K562 (cell line): ENCODE results near the gene C14orf39. TPM values are rescaled to one million over a fixed set of nuclear protein-coding genes. Genes with fewer than 3 reads are reported as not detected.

Source experiments
- ATAC-seq: fragments of 200-7000 bp; cut with Tn5 transposase; 3 replicates; pipeline ENCODE4 v1.9.1; 2020; ENCODE audit warnings: moderate library complexity
- BruUV-seq: library from RNA; stranded (reverse); fragments of 400-500 nt; replicated peaks from 2 replicates; lab custom pipeline; 2021; lab: Mats Ljungman, UMichigan
- CTCF ChIA-PET: fragments of 300-600 bp; formaldehyde crosslinking; extraction: SDS; loops from one replicate; lab custom pipeline; 2021; ENCODE audit warnings: low intra/inter-chr PET ratio; lab: Yijun Ruan, JAX
- POLR2A ChIA-PET: fragments of 300-600, 350-650 bp; sonication (Branson Sonifier 250); formaldehyde crosslinking; extraction: SDS; loops from one replicate; lab custom pipeline; 2021; ENCODE audit warnings: antibody characterized with exemption, inconsistent platforms; lab: Yijun Ruan, JAX
- DNase-seq, 4 experiments: peaks; one replicate each; pipeline versions ENCODE4 v3.0.0 to v3.0.0-alpha.2; 2011 to 2018; ENCODE audit warnings: low spot score in 3 of 4, mixed read lengths in 3 of 4; ENCODE audit errors: extremely low read depth in 1 of 4
- FAIRE-seq: peaks from 2 replicates; lab custom pipeline; 2011; peaks lifted over from hg19 to GRCh38; lab: Jason Lieb, UNC
- H2AFZ ChIP-seq: 2 replicates; pipeline ENCODE4 v1.6.0; 2011; ENCODE audit warnings: low read depth, low read length, control low read depth, inconsistent platforms
- H3K27ac ChIP-seq: fragments of 200-600 bp; 3 replicates; pipeline ENCODE4 v1.8.0; 2011; ENCODE audit warnings: low read depth, mild to moderate bottlenecking, control low read depth, inconsistent platforms, low read length, moderate library complexity, mixed read lengths; ENCODE audit errors: extremely low read depth
- H3K27me3 ChIP-seq, 2 experiments: fragments of 300-600 bp in 1 of 2; 2 replicates in 1 of 2; 3 replicates in 1 of 2; pipeline versions ENCODE4 v1.6.0 to v1.8.0; 2011; ENCODE audit warnings: inconsistent platforms in 2 of 2, low read length in 2 of 2, mild to moderate bottlenecking in 1 of 2, mixed read lengths in 1 of 2, moderate library complexity in 1 of 2; ENCODE audit not compliant: control insufficient read depth in 2 of 2, insufficient read depth in 2 of 2
- H3K36me3 ChIP-seq: fragments of 300-600 bp; 3 replicates; pipeline ENCODE4 v1.8.0; 2011; ENCODE audit warnings: mild to moderate bottlenecking, low read length, inconsistent platforms; ENCODE audit not compliant: control insufficient read depth, insufficient read depth
- H3K4me1 ChIP-seq, 2 experiments: fragments of 200-600 bp in 1 of 2; replicated peaks in 1 of 2; 2 replicates in 1 of 2; 3 replicates in 1 of 2; pipeline versions ENCODE4 v1.5.1 to v1.8.0; 2011; ENCODE audit warnings: inconsistent platforms in 2 of 2, low read length in 2 of 2, mild to moderate bottlenecking in 1 of 2, mixed read lengths in 1 of 2, moderate library complexity in 1 of 2; ENCODE audit not compliant: control insufficient read depth in 2 of 2, insufficient read depth in 2 of 2
- H3K4me2 ChIP-seq: 2 replicates; pipeline ENCODE4 v1.6.1; 2011; ENCODE audit warnings: low read length, control low read depth, inconsistent platforms, mixed read lengths; ENCODE audit not compliant: insufficient read depth
- H3K4me3 ChIP-seq: fragments of 200-600 bp; sonication (generic), shearing (Covaris generic); 2 replicates; pipeline ENCODE4 v1.5.1; 2016; ENCODE audit warnings: control low read depth, inconsistent platforms
- H3K79me2 ChIP-seq: fragments of 200-600 bp; 3 replicates; pipeline ENCODE4 v1.8.0; 2011; ENCODE audit warnings: low read length, inconsistent platforms; ENCODE audit not compliant: control insufficient read depth, insufficient read depth
- H3K9ac ChIP-seq, 2 experiments: 2 replicates each; pipeline versions ENCODE4 v1.6.0 to v1.6.1; 2011; ENCODE audit warnings: low read depth in 2 of 2, low read length in 2 of 2, control low read depth in 1 of 2, inconsistent platforms in 1 of 2, mild to moderate bottlenecking in 1 of 2, mixed read lengths in 1 of 2; ENCODE audit not compliant: insufficient read depth in 1 of 2
- H3K9me1 ChIP-seq: one replicate; pipeline ENCODE4 v1.6.0; 2011; ENCODE audit warnings: inconsistent platforms, mild to moderate bottlenecking, low read length, moderate library complexity; ENCODE audit not compliant: control insufficient read depth, insufficient read depth
- H3K9me3 ChIP-seq: replicated peaks from 2 replicates; pipeline ENCODE4 v1.5.1; 2011; ENCODE audit warnings: low read depth, low read length, inconsistent platforms; ENCODE audit not compliant: control insufficient read depth, insufficient read depth
- H4K20me1 ChIP-seq: replicated peaks from 2 replicates; pipeline ENCODE4 v1.6.1; 2011; ENCODE audit warnings: low read length, inconsistent platforms, mixed read lengths; ENCODE audit not compliant: control insufficient read depth, insufficient read depth
- IFI16 ChIP-seq: fragments of 250-450 bp; sonication (Bioruptor Pico); IDR thresholded peaks from 2 replicates; pipeline ENCODE4 v2.1.2; 2022; ENCODE audit warnings: mild to moderate bottlenecking, inconsistent platforms
- SREBF2 ChIP-seq: sonication (generic); formaldehyde crosslinking; IDR thresholded peaks from 2 replicates; pipeline ENCODE4 v1.4.0; 2020; ENCODE audit warnings: mild to moderate bottlenecking, missing genetic modification reagents
- TCF7L2 ChIP-seq: fragments of 150-350 bp; IDR thresholded peaks from 2 replicates; pipeline ENCODE4 v1.6.1; 2016; ENCODE audit warnings: low read depth, mild to moderate bottlenecking, low read length, moderate library complexity
- ZBED1 ChIP-seq: IDR thresholded peaks from 2 replicates; pipeline ENCODE4 v1.6.1; 2014
- ZFP1 ChIP-seq: fragments of 450-650 bp; formaldehyde crosslinking; IDR thresholded peaks from 2 replicates; pipeline ENCODE4 v1.4.0; 2020; ENCODE audit warnings: mild to moderate bottlenecking, mixed read lengths
- ZNF395 ChIP-seq: fragments of 200-800 bp; sonication (Bioruptor generic); IDR thresholded peaks from 2 replicates; pipeline ENCODE4 v1.6.1; 2017; ENCODE audit warnings: missing genetic modification characterization, missing compliant biosample characterization
- ZNF668 ChIP-seq: fragments of 250-450 bp; sonication (Bioruptor Pico); IDR thresholded peaks from 2 replicates; pipeline ENCODE4 v1.8.0; 2022; ENCODE audit warnings: mild to moderate bottlenecking, inconsistent platforms
- WGBS: fragments of 100-300 bp; shearing (Covaris generic); methylation state at CpG from one replicate; pipeline ENCODE4 v1.1.6; 2016; ENCODE audit warnings: low coverage, mixed read lengths; ENCODE audit not compliant: insufficient coverage; ENCODE audit errors: missing lambda C conversion rate; 5-methylcytosine and 5-hydroxymethylcytosine counted together
- in situ Hi-C: fragments of 300-500 bp; cut with MboI; formaldehyde crosslinking; loops from 4 replicates; pipeline ENCODE4 v1.15.0; 2018; ENCODE audit warnings: inconsistent platforms, mixed read lengths
- intact Hi-C: fragments of 100-400 bp; cut with micrococcal nuclease; formaldehyde crosslinking; loops from 2 replicates; pipeline ENCODE4 v1.14.2; 2022
- polyA plus RNA-seq, 8 experiments: library from polyadenylated mRNA; depleted of rRNA in 4 of 8; stranded (reverse) in 5 of 8; unstranded in 3 of 8; fragments of >200 nt; fragmentation: Nextera tagmentation in 2 of 8; fragmentation: Illumina TruSeq in 1 of 8; extraction: Ambion mirVana in 2 of 8; extraction: Trizol in 1 of 8; gene quantifications; 2 replicates each; pipeline versions ENCODE4 v1.2.1 to v1.2.3, GENCODE V29; 2011 to 2014; ENCODE audit warnings: inconsistent platforms in 1 of 8, missing spikeins in 1 of 8
- total RNA-seq, 7 experiments: library from RNA; depleted of rRNA in 6 of 7; stranded (reverse); fragments of >200 nt in 6 of 7; fragmentation: Illumina TruSeq in 2 of 7; extraction: Trizol in 2 of 7; gene quantifications; 2 replicates each; pipeline versions ENCODE4 v1.2.1 to v1.2.3, GENCODE V29; 2011 to 2021; ENCODE audit warnings: low replicate concordance in 1 of 7
- TF ChIP-seq, protein P1 (sequence below): fragments of 250-450 bp; sonication (Bioruptor Pico); IDR thresholded peaks from 2 replicates; pipeline ENCODE4 v1.8.0; 2021; ENCODE audit warnings: mild to moderate bottlenecking, moderate library complexity
- TF ChIP-seq, protein P2 (sequence below): fragments of 450-650 bp; IDR thresholded peaks from 2 replicates; pipeline ENCODE4 v1.6.1; 2016; ENCODE audit warnings: mild to moderate bottlenecking, moderate library complexity

C14orf39 gene
- total and polyA plus RNA-seq, 9 of the 15 experiments (the other 6 are each of a cell fraction or from before 2014, with no cell fraction given), result 0.54 to 6.7 (median 1.4) TPM

GRCh38 chr14:60396718-60397343 lies 89.0 kb downstream of the C14orf39 start:
- ChIA-PET POLR2A (no interaction called here), CTCF (no interaction called here)
- Histone ChIP-seq H3K4me2 (no peak overlapping the region), H4K20me1 (no peaks in the 10 kb centered on the region), H3K9me3 (no peaks in the 10 kb centered on the region), H3K4me1 (no peaks in the 10 kb centered on the region), H3K4me3 (no peak overlapping the region), H3K79me2 (no peaks in the 10 kb centered on the region), H3K27me3 (no peaks in the 10 kb centered on the region), H3K9me1 (no peaks in the 10 kb centered on the region), H3K9ac (no peak overlapping the region), H3K27ac (no peak overlapping the region), H2AFZ (no peak overlapping the region), H3K36me3 (no peaks in the 10 kb centered on the region)
- in situ Hi-C loops (no loop called here), intact Hi-C loops (no loop called here)
- no peak for ATAC-seq
- DNase-seq, result no peak
- no peak for FAIRE-seq
- WGBS, result 4% methylated on average over 2 of the region's 2 CpGs
- no TSS peak for BruUV-seq
- TF ChIP-seq SREBF2 (CRISPR knock-in tag) (no peak), ZNF395 (CRISPR knock-in tag) (no peak), ZFP1 (CRISPR knock-in tag) (no peak), ZNF668 (no peak), IFI16 (CRISPR knock-in tag) (no peak), ZBED1 (no peak), TCF7L2 (no peak)
- TF ChIP-seq, protein P1, sequence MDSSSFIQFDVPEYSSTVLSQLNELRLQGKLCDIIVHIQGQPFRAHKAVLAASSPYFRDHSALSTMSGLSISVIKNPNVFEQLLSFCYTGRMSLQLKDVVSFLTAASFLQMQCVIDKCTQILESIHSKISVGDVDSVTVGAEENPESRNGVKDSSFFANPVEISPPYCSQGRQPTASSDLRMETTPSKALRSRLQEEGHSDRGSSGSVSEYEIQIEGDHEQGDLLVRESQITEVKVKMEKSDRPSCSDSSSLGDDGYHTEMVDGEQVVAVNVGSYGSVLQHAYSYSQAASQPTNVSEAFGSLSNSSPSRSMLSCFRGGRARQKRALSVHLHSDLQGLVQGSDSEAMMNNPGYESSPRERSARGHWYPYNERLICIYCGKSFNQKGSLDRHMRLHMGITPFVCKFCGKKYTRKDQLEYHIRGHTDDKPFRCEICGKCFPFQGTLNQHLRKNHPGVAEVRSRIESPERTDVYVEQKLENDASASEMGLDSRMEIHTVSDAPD (CRISPR knock-in tag), result no peak
- TF ChIP-seq, protein P2, sequence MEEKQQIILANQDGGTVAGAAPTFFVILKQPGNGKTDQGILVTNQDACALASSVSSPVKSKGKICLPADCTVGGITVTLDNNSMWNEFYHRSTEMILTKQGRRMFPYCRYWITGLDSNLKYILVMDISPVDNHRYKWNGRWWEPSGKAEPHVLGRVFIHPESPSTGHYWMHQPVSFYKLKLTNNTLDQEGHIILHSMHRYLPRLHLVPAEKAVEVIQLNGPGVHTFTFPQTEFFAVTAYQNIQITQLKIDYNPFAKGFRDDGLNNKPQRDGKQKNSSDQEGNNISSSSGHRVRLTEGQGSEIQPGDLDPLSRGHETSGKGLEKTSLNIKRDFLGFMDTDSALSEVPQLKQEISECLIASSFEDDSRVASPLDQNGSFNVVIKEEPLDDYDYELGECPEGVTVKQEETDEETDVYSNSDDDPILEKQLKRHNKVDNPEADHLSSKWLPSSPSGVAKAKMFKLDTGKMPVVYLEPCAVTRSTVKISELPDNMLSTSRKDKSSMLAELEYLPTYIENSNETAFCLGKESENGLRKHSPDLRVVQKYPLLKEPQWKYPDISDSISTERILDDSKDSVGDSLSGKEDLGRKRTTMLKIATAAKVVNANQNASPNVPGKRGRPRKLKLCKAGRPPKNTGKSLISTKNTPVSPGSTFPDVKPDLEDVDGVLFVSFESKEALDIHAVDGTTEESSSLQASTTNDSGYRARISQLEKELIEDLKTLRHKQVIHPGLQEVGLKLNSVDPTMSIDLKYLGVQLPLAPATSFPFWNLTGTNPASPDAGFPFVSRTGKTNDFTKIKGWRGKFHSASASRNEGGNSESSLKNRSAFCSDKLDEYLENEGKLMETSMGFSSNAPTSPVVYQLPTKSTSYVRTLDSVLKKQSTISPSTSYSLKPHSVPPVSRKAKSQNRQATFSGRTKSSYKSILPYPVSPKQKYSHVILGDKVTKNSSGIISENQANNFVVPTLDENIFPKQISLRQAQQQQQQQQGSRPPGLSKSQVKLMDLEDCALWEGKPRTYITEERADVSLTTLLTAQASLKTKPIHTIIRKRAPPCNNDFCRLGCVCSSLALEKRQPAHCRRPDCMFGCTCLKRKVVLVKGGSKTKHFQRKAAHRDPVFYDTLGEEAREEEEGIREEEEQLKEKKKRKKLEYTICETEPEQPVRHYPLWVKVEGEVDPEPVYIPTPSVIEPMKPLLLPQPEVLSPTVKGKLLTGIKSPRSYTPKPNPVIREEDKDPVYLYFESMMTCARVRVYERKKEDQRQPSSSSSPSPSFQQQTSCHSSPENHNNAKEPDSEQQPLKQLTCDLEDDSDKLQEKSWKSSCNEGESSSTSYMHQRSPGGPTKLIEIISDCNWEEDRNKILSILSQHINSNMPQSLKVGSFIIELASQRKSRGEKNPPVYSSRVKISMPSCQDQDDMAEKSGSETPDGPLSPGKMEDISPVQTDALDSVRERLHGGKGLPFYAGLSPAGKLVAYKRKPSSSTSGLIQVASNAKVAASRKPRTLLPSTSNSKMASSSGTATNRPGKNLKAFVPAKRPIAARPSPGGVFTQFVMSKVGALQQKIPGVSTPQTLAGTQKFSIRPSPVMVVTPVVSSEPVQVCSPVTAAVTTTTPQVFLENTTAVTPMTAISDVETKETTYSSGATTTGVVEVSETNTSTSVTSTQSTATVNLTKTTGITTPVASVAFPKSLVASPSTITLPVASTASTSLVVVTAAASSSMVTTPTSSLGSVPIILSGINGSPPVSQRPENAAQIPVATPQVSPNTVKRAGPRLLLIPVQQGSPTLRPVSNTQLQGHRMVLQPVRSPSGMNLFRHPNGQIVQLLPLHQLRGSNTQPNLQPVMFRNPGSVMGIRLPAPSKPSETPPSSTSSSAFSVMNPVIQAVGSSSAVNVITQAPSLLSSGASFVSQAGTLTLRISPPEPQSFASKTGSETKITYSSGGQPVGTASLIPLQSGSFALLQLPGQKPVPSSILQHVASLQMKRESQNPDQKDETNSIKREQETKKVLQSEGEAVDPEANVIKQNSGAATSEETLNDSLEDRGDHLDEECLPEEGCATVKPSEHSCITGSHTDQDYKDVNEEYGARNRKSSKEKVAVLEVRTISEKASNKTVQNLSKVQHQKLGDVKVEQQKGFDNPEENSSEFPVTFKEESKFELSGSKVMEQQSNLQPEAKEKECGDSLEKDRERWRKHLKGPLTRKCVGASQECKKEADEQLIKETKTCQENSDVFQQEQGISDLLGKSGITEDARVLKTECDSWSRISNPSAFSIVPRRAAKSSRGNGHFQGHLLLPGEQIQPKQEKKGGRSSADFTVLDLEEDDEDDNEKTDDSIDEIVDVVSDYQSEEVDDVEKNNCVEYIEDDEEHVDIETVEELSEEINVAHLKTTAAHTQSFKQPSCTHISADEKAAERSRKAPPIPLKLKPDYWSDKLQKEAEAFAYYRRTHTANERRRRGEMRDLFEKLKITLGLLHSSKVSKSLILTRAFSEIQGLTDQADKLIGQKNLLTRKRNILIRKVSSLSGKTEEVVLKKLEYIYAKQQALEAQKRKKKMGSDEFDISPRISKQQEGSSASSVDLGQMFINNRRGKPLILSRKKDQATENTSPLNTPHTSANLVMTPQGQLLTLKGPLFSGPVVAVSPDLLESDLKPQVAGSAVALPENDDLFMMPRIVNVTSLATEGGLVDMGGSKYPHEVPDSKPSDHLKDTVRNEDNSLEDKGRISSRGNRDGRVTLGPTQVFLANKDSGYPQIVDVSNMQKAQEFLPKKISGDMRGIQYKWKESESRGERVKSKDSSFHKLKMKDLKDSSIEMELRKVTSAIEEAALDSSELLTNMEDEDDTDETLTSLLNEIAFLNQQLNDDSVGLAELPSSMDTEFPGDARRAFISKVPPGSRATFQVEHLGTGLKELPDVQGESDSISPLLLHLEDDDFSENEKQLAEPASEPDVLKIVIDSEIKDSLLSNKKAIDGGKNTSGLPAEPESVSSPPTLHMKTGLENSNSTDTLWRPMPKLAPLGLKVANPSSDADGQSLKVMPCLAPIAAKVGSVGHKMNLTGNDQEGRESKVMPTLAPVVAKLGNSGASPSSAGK, result no peak
